K562 (cell line): ENCODE measurements around the gene BSN. TPM values are rescaled to one million over a fixed set of nuclear protein-coding genes. Genes with fewer than 3 reads are reported as not detected.

ENCODE experiments used
- ATAC-seq: fragments of 200-7000 bp; cut with Tn5 transposase; 3 replicates; pipeline ENCODE4 v1.9.1; 2020; ENCODE audit warnings: moderate library complexity
- BruUV-seq: library from RNA; stranded (reverse); fragments of 400-500 nt; replicated peaks from 2 replicates; lab custom pipeline; 2021; lab: Mats Ljungman, UMichigan
- CTCF ChIA-PET: fragments of 300-600 bp; formaldehyde crosslinking; extraction: SDS; loops from one replicate; lab custom pipeline; 2021; ENCODE audit warnings: low intra/inter-chr PET ratio; lab: Yijun Ruan, JAX
- POLR2A ChIA-PET: fragments of 300-600, 350-650 bp; sonication (Branson Sonifier 250); formaldehyde crosslinking; extraction: SDS; loops from one replicate; lab custom pipeline; 2021; ENCODE audit warnings: antibody characterized with exemption, inconsistent platforms; lab: Yijun Ruan, JAX
- DNase-seq, 4 experiments: peaks; one replicate each; pipeline versions ENCODE4 v3.0.0 to v3.0.0-alpha.2; 2011 to 2018; ENCODE audit warnings: low spot score in 3 of 4, mixed read lengths in 3 of 4; ENCODE audit errors: extremely low read depth in 1 of 4
- FAIRE-seq: peaks from 2 replicates; lab custom pipeline; 2011; peaks lifted over from hg19 to GRCh38; lab: Jason Lieb, UNC
- H2AFZ ChIP-seq: 2 replicates; pipeline ENCODE4 v1.6.0; 2011; ENCODE audit warnings: low read depth, low read length, control low read depth, inconsistent platforms
- H3K27ac ChIP-seq: fragments of 200-600 bp; 3 replicates; pipeline ENCODE4 v1.8.0; 2011; ENCODE audit warnings: low read depth, mild to moderate bottlenecking, control low read depth, inconsistent platforms, low read length, moderate library complexity, mixed read lengths; ENCODE audit errors: extremely low read depth
- H3K27me3 ChIP-seq, 2 experiments: fragments of 300-600 bp in 1 of 2; 2 replicates in 1 of 2; 3 replicates in 1 of 2; pipeline versions ENCODE4 v1.6.0 to v1.8.0; 2011; ENCODE audit warnings: inconsistent platforms in 2 of 2, low read length in 2 of 2, mild to moderate bottlenecking in 1 of 2, mixed read lengths in 1 of 2, moderate library complexity in 1 of 2; ENCODE audit not compliant: control insufficient read depth in 2 of 2, insufficient read depth in 2 of 2
- H3K36me3 ChIP-seq: fragments of 300-600 bp; 3 replicates; pipeline ENCODE4 v1.8.0; 2011; ENCODE audit warnings: mild to moderate bottlenecking, low read length, inconsistent platforms; ENCODE audit not compliant: control insufficient read depth, insufficient read depth
- H3K4me1 ChIP-seq, 2 experiments: fragments of 200-600 bp in 1 of 2; replicated peaks in 1 of 2; 2 replicates in 1 of 2; 3 replicates in 1 of 2; pipeline versions ENCODE4 v1.5.1 to v1.8.0; 2011; ENCODE audit warnings: inconsistent platforms in 2 of 2, low read length in 2 of 2, mild to moderate bottlenecking in 1 of 2, mixed read lengths in 1 of 2, moderate library complexity in 1 of 2; ENCODE audit not compliant: control insufficient read depth in 2 of 2, insufficient read depth in 2 of 2
- H3K4me2 ChIP-seq: 2 replicates; pipeline ENCODE4 v1.6.1; 2011; ENCODE audit warnings: low read length, control low read depth, inconsistent platforms, mixed read lengths; ENCODE audit not compliant: insufficient read depth
- H3K4me3 ChIP-seq: fragments of 200-600 bp; sonication (generic), shearing (Covaris generic); 2 replicates; pipeline ENCODE4 v1.5.1; 2016; ENCODE audit warnings: control low read depth, inconsistent platforms
- H3K79me2 ChIP-seq: fragments of 200-600 bp; 3 replicates; pipeline ENCODE4 v1.8.0; 2011; ENCODE audit warnings: low read length, inconsistent platforms; ENCODE audit not compliant: control insufficient read depth, insufficient read depth
- H3K9ac ChIP-seq, 2 experiments: 2 replicates each; pipeline versions ENCODE4 v1.6.0 to v1.6.1; 2011; ENCODE audit warnings: low read depth in 2 of 2, low read length in 2 of 2, control low read depth in 1 of 2, inconsistent platforms in 1 of 2, mild to moderate bottlenecking in 1 of 2, mixed read lengths in 1 of 2; ENCODE audit not compliant: insufficient read depth in 1 of 2
- H3K9me1 ChIP-seq: one replicate; pipeline ENCODE4 v1.6.0; 2011; ENCODE audit warnings: inconsistent platforms, mild to moderate bottlenecking, low read length, moderate library complexity; ENCODE audit not compliant: control insufficient read depth, insufficient read depth
- H3K9me3 ChIP-seq: replicated peaks from 2 replicates; pipeline ENCODE4 v1.5.1; 2011; ENCODE audit warnings: low read depth, low read length, inconsistent platforms; ENCODE audit not compliant: control insufficient read depth, insufficient read depth
- H4K20me1 ChIP-seq: replicated peaks from 2 replicates; pipeline ENCODE4 v1.6.1; 2011; ENCODE audit warnings: low read length, inconsistent platforms, mixed read lengths; ENCODE audit not compliant: control insufficient read depth, insufficient read depth
- COPS2 ChIP-seq: fragments of 450-650 bp; conservative IDR thresholded peaks from 2 replicates; pipeline ENCODE4 v1.6.1; 2016; ENCODE audit warnings: mild to moderate bottlenecking, moderate library complexity
- ERF ChIP-seq: fragments of 450-650 bp; formaldehyde crosslinking; IDR thresholded peaks from 2 replicates; pipeline ENCODE4 v1.4.0; 2020; ENCODE audit warnings: mild to moderate bottlenecking, mixed read lengths
- FOXA1 ChIP-seq: fragments of 450-650 bp; IDR thresholded peaks from 2 replicates; pipeline ENCODE4 v1.6.1; 2016; ENCODE audit warnings: mild to moderate bottlenecking, borderline replicate concordance
- HIVEP1 ChIP-seq: fragments of 250-450 bp; sonication (Bioruptor Pico); IDR thresholded peaks from 2 replicates; pipeline ENCODE4 v1.4.0; 2020; ENCODE audit warnings: mild to moderate bottlenecking
- JUND ChIP-seq, 2 experiments: IDR thresholded peaks; 2 replicates in 1 of 2; 3 replicates in 1 of 2; pipeline ENCODE4 v1.6.1; 2011; ENCODE audit warnings: borderline replicate concordance in 2 of 2, low read depth in 2 of 2, low read length in 2 of 2, improper control_type of control experiment in 1 of 2, missing biosample characterization in 1 of 2, missing genetic modification characterization in 1 of 2, missing genetic modification reagents in 1 of 2
- MCM2 ChIP-seq: fragments of 450-650 bp; IDR thresholded peaks from 2 replicates; pipeline ENCODE4 v1.6.1; 2017; ENCODE audit warnings: low read depth, mild to moderate bottlenecking
- SOX6 ChIP-seq: fragments of 450-650 bp; IDR thresholded peaks from 2 replicates; pipeline ENCODE4 v1.6.1; 2014; ENCODE audit warnings: mild to moderate bottlenecking
- SRSF3 ChIP-seq: fragments of 200-400 bp; formaldehyde crosslinking; IDR thresholded peaks from 2 replicates; pipeline ENCODE4 v1.6.1; 2016; ENCODE audit warnings: mild to moderate bottlenecking, low read length, moderate library complexity; ENCODE audit not compliant: insufficient read depth
- ZBTB11 ChIP-seq, 3 experiments: fragments of 200-800 bp in 1 of 3; fragments of 250-450 bp in 1 of 3; fragments of 450-650 bp in 1 of 3; sonication (Bioruptor Pico) in 1 of 3; sonication (Bioruptor generic) in 1 of 3; formaldehyde crosslinking in 1 of 3; IDR thresholded peaks; 2 replicates each; pipeline versions ENCODE4 v1.6.1 to v1.8.0; 2016 to 2022; ENCODE audit warnings: mild to moderate bottlenecking in 2 of 3, missing genetic modification characterization in 2 of 3, missing compliant biosample characterization in 1 of 3, moderate library complexity in 1 of 3
- ZNF57 ChIP-seq: fragments of 450-650 bp; formaldehyde crosslinking; IDR thresholded peaks from 2 replicates; pipeline ENCODE4 v1.4.0; 2020; ENCODE audit warnings: mild to moderate bottlenecking, moderate library complexity
- whole genome bisulfite sequencing: fragments of 100-300 bp; shearing (Covaris generic); methylation state at CpG from one replicate; pipeline ENCODE4 v1.1.6; 2016; ENCODE audit warnings: low coverage, mixed read lengths; ENCODE audit not compliant: insufficient coverage; ENCODE audit errors: missing lambda C conversion rate; 5-methylcytosine and 5-hydroxymethylcytosine counted together
- in situ Hi-C: fragments of 300-500 bp; cut with MboI; formaldehyde crosslinking; loops from 4 replicates; pipeline ENCODE4 v1.15.0; 2018; ENCODE audit warnings: inconsistent platforms, mixed read lengths
- intact Hi-C: fragments of 100-400 bp; cut with micrococcal nuclease; formaldehyde crosslinking; loops from 2 replicates; pipeline ENCODE4 v1.14.2; 2022
- polyA plus RNA-seq, 8 experiments: library from polyadenylated mRNA; depleted of rRNA in 4 of 8; stranded (reverse) in 5 of 8; unstranded in 3 of 8; fragments of >200 nt; fragmentation: Nextera tagmentation in 2 of 8; fragmentation: Illumina TruSeq in 1 of 8; extraction: Ambion mirVana in 2 of 8; extraction: Trizol in 1 of 8; gene quantifications; 2 replicates each; pipeline versions ENCODE4 v1.2.1 to v1.2.3, GENCODE V29; 2011 to 2014; ENCODE audit warnings: inconsistent platforms in 1 of 8, missing spikeins in 1 of 8
- total RNA-seq, 7 experiments: library from RNA; depleted of rRNA in 6 of 7; stranded (reverse); fragments of >200 nt in 6 of 7; fragmentation: Illumina TruSeq in 2 of 7; extraction: Trizol in 2 of 7; gene quantifications; 2 replicates each; pipeline versions ENCODE4 v1.2.1 to v1.2.3, GENCODE V29; 2011 to 2021; ENCODE audit warnings: low replicate concordance in 1 of 7
- TF ChIP-seq, protein P1 (sequence below): sonication (generic); formaldehyde crosslinking; IDR thresholded peaks from 2 replicates; pipeline ENCODE4 v1.8.0; 2022; ENCODE audit warnings: mild to moderate bottlenecking, missing genetic modification reagents, borderline replicate concordance
- TF ChIP-seq, protein P2 (sequence below): fragments of 450-650 bp; formaldehyde crosslinking; IDR thresholded peaks from 2 replicates; pipeline ENCODE4 v1.4.0; 2020; ENCODE audit warnings: mild to moderate bottlenecking, mixed read lengths
- TF ChIP-seq, protein P3 (sequence below): fragments of 250-450 bp; sonication (Bioruptor Pico); IDR thresholded peaks from 2 replicates; pipeline ENCODE4 v1.5.1; 2021; ENCODE audit warnings: mild to moderate bottlenecking

The BSN gene
- total and polyA plus RNA-seq, 9 of the 15 experiments (the other 6 are each of a cell fraction or from before 2014, with no cell fraction given), result 0.03 to 1.5 (median 0.29) TPM

- ChIA-PET CTCF (no interaction called here), POLR2A (interaction anchor here (0.8 kb wide), 1 partner anchor 8 kb away, joined by 3 read pairs; no protein-coding TSS in a partner anchor)
- no peaks in the 10 kb centered on the region for H3K36me3 ChIP-seq
- H3K9me3 ChIP-seq, result no peaks in the 10 kb centered on the region
- DNase-seq, result no peak
- WGBS, result 57% methylated on average over 13 of the region's 21 CpGs
- no peaks in the 10 kb centered on the region for H3K79me2 ChIP-seq
- no peaks in the 10 kb centered on the region for H4K20me1 ChIP-seq
- no peak overlapping the region for H3K4me2 ChIP-seq
- BruUV-seq, result no TSS peak
- H2AFZ ChIP-seq, result no peak overlapping the region
- no peak overlapping the region for H3K4me3 ChIP-seq
- H3K27ac ChIP-seq, result no peak overlapping the region
- in situ Hi-C loops, result no loop called here
- H3K27me3 ChIP-seq, result no peaks in the 10 kb centered on the region
- no peak for FAIRE-seq
- ATAC-seq, result no peak
- peaks cover 3 to 37% of the 10 kb centered on the region in 2 experiments; a peak in 3 of 5 replicates for H3K4me1 ChIP-seq
- H3K9ac ChIP-seq, result no peak overlapping the region
- intact Hi-C loops, result no loop called here
- H3K9me1 ChIP-seq, result no peaks in the 10 kb centered on the region
- TF ChIP-seq SOX6, result no peak
- TF ChIP-seq, protein P1, sequence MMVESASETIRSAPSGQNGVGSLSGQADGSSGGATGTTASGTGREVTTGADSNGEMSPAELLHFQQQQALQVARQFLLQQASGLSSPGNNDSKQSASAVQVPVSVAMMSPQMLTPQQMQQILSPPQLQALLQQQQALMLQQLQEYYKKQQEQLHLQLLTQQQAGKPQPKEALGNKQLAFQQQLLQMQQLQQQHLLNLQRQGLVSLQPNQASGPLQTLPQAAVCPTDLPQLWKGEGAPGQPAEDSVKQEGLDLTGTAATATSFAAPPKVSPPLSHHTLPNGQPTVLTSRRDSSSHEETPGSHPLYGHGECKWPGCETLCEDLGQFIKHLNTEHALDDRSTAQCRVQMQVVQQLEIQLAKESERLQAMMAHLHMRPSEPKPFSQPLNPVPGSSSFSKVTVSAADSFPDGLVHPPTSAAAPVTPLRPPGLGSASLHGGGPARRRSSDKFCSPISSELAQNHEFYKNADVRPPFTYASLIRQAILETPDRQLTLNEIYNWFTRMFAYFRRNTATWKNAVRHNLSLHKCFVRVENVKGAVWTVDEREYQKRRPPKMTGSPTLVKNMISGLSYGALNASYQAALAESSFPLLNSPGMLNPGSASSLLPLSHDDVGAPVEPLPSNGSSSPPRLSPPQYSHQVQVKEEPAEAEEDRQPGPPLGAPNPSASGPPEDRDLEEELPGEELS, result no peak
- TF ChIP-seq, protein P2, sequence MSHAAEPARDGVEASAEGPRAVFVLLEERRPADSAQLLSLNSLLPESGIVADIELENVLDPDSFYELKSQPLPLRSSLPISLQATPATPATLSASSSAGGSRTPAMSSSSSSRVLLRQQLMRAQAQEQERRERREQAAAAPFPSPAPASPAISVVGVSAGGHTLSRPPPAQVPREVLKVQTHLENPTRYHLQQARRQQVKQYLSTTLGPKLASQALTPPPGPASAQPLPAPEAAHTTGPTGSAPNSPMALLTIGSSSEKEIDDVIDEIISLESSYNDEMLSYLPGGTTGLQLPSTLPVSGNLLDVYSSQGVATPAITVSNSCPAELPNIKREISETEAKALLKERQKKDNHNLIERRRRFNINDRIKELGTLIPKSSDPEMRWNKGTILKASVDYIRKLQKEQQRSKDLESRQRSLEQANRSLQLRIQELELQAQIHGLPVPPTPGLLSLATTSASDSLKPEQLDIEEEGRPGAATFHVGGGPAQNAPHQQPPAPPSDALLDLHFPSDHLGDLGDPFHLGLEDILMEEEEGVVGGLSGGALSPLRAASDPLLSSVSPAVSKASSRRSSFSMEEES (CRISPR knock-in tag), result no peak
- TF ChIP-seq ZNF57 (CRISPR knock-in tag), result no peak
- no peak for TF ChIP-seq JUND (IDR thresholded peaks at IDR 0.05; ENCODE audit: borderline replicate concordance, low read depth, low read length)
- no peak for TF ChIP-seq JUND (tag; IDR thresholded peaks at IDR 0.05; ENCODE audit: borderline replicate concordance, low read depth, low read length)
- no peak for TF ChIP-seq MCM2
- TF ChIP-seq ZBTB11 (CRISPR knock-in tag; IDR thresholded peaks at IDR 0.05), result no peak
- no peak for TF ChIP-seq FOXA1
- TF ChIP-seq, protein P3, sequence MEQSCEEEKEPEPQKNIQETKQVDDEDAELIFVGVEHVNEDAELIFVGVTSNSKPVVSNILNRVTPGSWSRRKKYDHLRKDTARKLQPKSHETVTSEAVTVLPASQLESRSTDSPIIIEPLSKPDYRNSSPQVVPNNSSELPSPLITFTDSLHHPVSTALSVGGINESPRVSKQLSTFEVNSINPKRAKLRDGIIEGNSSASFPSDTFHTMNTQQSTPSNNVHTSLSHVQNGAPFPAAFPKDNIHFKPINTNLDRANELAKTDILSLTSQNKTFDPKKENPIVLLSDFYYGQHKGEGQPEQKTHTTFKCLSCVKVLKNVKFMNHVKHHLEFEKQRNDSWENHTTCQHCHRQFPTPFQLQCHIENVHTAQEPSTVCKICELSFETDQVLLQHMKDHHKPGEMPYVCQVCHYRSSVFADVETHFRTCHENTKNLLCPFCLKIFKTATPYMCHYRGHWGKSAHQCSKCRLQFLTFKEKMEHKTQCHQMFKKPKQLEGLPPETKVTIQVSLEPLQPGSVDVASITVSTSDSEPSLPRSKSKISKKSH, result no peak
- no peak for TF ChIP-seq SRSF3
- no peak for TF ChIP-seq COPS2
- TF ChIP-seq HIVEP1, result no peak
- no peak for TF ChIP-seq ERF (CRISPR knock-in tag)
Observed at GRCh38 chr3:49652903-49653415, 98.7 kb downstream of the BSN start.
